Measurements from ENCODE around the gene OR52N1.

Gene OR52N1

GRCh38 chr11:5746614-5747013 is 44.5 kb downstream of the OR52N1 start:
- ATAC-seq: no peak
- TF ChIP-seq TSHZ2 (CRISPR knock-in tag; IDR thresholded peaks at IDR 0.05) (no peak), RARB (CRISPR knock-in tag; IDR thresholded peaks at IDR 0.05) (no peak), ZFP3 (CRISPR knock-in tag; IDR thresholded peaks at IDR 0.05) (no peak), POU6F1 (CRISPR knock-in tag; IDR thresholded peaks at IDR 0.05; ENCODE audit: borderline replicate concordance, low read depth) (no peak), GLIS3 (CRISPR knock-in tag; IDR thresholded peaks at IDR 0.05) (no peak), PATZ1 (CRISPR knock-in tag; IDR thresholded peaks at IDR 0.05; ENCODE audit: borderline replicate concordance) (no peak), ESRRG (CRISPR knock-in tag; IDR thresholded peaks at IDR 0.05) (no peak), ZFP30 (CRISPR knock-in tag; IDR thresholded peaks at IDR 0.05) (no peak), ZNF565 (CRISPR knock-in tag; conservative IDR thresholded peaks at IDR 0.05; ENCODE audit: low read depth) (no peak), ZNF8 (CRISPR knock-in tag; IDR thresholded peaks at IDR 0.05) (no peak), ZNF70 (CRISPR knock-in tag; IDR thresholded peaks at IDR 0.05) (no peak), ARNTL (CRISPR knock-in tag; IDR thresholded peaks at IDR 0.05; ENCODE audit: borderline replicate concordance, low read depth) (no peak), SNAI2 (CRISPR knock-in tag; IDR thresholded peaks at IDR 0.05) (no peak), ISL1 (CRISPR knock-in tag; IDR thresholded peaks at IDR 0.05) (no peak), ZC3H10 (CRISPR knock-in tag; IDR thresholded peaks at IDR 0.05) (no peak), BACH2 (CRISPR knock-in tag; IDR thresholded peaks at IDR 0.05; ENCODE audit: borderline replicate concordance) (no peak)

- no peak for ATAC-seq
- no peak for TF ChIP-seq RARB (CRISPR knock-in tag; IDR thresholded peaks at IDR 0.05)
Observed at GRCh38 chr11:5738431-5738830, 52.6 kb downstream of the OR52N1 start.

- ATAC-seq: no peak
- TF ChIP-seq TOX (CRISPR knock-in tag; IDR thresholded peaks at IDR 0.05; ENCODE audit: borderline replicate concordance): no peak
- no peak for TF ChIP-seq ZNF8 (CRISPR knock-in tag; IDR thresholded peaks at IDR 0.05)
- TF ChIP-seq PATZ1 (CRISPR knock-in tag; IDR thresholded peaks at IDR 0.05; ENCODE audit: borderline replicate concordance): no peak
- TF ChIP-seq ZNF70 (CRISPR knock-in tag; IDR thresholded peaks at IDR 0.05): no peak
- no peak for TF ChIP-seq CSRNP3 (CRISPR knock-in tag; IDR thresholded peaks at IDR 0.05)
- no peak for TF ChIP-seq ZFP30 (CRISPR knock-in tag; IDR thresholded peaks at IDR 0.05)
- TF ChIP-seq BACH2 (CRISPR knock-in tag; IDR thresholded peaks at IDR 0.05; ENCODE audit: borderline replicate concordance): no peak
- TF ChIP-seq POU6F1 (CRISPR knock-in tag; IDR thresholded peaks at IDR 0.05; ENCODE audit: borderline replicate concordance, low read depth): no peak
- TF ChIP-seq SNAI2 (CRISPR knock-in tag; IDR thresholded peaks at IDR 0.05): no peak
- TF ChIP-seq OSR1 (CRISPR knock-in tag; IDR thresholded peaks at IDR 0.05): no peak
- no peak for TF ChIP-seq CREB5 (CRISPR knock-in tag; IDR thresholded peaks at IDR 0.05; ENCODE audit: low read depth)
- no peak for TF ChIP-seq ESRRG (CRISPR knock-in tag; IDR thresholded peaks at IDR 0.05)
- TF ChIP-seq TCF4 (CRISPR knock-in tag; IDR thresholded peaks at IDR 0.05; ENCODE audit: borderline replicate concordance): no peak
- no peak for TF ChIP-seq ARNTL (CRISPR knock-in tag; IDR thresholded peaks at IDR 0.05; ENCODE audit: borderline replicate concordance, low read depth)
- no peak for TF ChIP-seq PPARA (CRISPR knock-in tag; IDR thresholded peaks at IDR 0.05; ENCODE audit: borderline replicate concordance)
- TF ChIP-seq GLIS3 (CRISPR knock-in tag; IDR thresholded peaks at IDR 0.05): no peak
- no peak for TF ChIP-seq ZNF565 (CRISPR knock-in tag; conservative IDR thresholded peaks at IDR 0.05; ENCODE audit: low read depth)
- no peak for TF ChIP-seq CSDC2 (CRISPR knock-in tag; IDR thresholded peaks at IDR 0.05)
- TF ChIP-seq ZC3H10 (CRISPR knock-in tag; IDR thresholded peaks at IDR 0.05): no peak
Observed at GRCh38 chr11:5737670-5738392, 53.2 kb downstream of the OR52N1 start.
